Stimulated activated CD8-positive, alpha-beta memory T cell treated with anti-CD3 and anti-CD28 coated beads, Interleukin-4, amount 100 ng/mL, for 24 hours (primary cell): ENCODE results near the gene CNTN6.

ENCODE experiments used
- DNase-seq: peaks from one replicate; pipeline ENCODE4 v3.0.0-alpha.2; 2020; ENCODE audit warnings: low read depth

The CNTN6 gene

DNA sequence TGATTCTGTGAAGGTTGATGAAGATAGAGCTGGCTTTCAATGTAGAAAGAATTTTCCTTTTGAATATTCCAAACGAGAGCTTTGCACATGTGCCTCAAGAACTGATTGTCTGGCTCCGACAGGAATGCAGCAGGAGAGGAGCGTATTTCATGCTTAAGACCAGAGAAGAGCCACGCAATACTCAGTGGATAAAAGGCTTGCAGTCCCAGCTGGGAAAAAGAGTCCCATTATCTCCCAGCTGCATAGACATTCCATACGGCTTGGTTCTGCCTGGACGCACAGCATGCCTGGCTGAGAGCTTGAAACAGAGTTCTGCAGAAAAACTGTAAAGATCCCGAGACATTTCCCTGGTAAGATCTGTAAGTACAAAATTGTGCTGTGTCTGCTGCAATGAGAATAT, at the start of gene CNTN6:
Gene CNTN6, plus strand, starts transcription at position 254 of the 400 bp plus-strand sequence. CDS start 54,985 bp downstream, outside the sequence.
- no peak for DNase-seq

DNA sequence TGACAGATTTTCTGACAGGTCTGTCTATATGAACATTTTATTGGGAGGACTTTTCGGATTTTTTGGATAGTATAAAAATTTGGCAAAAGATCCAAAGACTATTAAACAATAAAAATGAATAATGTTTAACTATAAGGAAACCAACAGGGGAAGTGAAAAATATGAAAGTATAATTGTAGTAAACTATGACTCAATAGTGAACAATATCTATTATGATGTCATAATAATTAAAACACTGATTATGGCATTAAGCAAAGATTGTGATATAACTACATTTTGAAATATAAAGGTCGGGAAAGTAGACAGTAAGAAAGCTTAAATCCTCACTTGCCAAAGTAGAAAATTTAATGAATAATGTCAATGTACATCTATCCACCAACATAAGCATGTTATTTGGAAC, 44.3 kb upstream of the CNTN6 start:
- DNase-seq, result no peak

DNA sequence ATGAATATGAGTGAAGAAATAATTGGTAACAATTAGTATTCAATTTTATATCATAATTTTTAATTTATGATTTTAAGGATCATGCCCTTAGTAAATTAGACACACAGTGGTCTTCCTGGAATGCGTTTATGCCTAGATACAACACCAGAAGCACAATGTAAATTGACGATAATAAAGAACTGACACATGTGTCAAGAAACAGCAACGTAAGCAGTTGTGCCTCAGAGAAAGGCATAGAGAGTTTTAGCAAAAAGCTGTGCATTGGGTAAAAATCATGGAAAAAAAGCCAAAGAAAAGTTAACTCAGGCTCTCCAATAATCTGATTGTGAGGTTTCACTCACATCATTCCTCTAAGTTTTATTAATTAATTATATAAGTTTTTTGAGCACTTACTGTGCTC, 37.0 kb upstream of the CNTN6 start:
- no peak for DNase-seq

DNA sequence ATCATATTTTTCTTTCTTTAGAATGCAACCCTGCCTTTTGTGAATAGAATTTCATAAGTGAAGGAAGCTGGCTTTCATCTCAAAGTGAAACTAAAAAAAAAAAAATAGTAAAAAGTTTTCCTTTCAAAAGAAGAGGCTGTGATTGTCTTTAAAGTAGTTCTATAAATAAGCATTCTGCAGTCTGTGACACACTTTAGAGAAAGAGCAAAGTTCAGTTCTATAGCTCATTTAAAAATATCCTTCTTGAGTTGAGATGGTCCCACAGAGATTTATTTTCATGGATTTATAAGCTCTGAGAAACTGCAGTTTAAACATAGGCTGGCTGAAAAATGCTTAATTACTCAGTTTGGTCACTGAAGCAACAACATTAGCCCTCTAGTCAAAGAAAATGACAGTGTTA, 36.1 kb upstream of the CNTN6 start:
- no peak for DNase-seq

DNA sequence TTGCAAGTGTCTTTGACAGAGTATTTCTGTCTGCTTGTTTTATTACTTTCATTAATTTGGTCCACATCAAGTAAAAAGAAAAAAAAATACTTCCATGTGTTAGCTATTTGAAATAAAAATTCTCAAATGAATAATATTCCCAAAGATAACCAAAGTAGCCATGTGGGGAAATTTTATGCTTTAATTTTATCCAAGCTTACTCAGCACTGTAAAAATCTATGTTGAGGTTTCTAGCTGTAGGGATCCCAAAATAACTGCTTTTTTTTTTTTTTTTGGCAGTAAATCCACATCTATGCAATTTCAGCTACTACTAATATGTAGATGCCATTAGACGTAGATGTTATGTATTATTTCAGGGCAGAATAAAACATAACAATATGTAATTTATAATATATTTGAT, 35.4 kb upstream of the CNTN6 start:
- DNase-seq, result no peak

DNA sequence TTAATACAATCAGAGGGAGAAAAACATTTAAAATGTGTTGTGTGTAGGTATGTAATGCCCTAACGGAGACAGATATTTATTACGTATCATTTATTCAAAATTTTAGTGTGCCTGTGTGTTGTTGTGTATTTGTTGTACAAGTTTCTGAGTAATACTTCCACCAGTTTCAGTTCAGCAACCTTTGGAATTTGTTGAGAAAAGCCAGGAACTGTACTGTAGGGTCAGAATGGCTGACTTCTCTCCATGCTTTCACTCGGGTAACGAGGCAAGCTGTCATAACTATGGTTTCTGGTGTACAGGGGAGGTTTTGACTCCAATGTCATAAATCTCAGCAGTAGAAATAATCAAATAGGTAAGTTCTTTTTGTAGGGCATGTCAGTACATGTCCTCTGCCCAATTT, 23.8 kb upstream of the CNTN6 start:
- DNase-seq, result no peak

DNA sequence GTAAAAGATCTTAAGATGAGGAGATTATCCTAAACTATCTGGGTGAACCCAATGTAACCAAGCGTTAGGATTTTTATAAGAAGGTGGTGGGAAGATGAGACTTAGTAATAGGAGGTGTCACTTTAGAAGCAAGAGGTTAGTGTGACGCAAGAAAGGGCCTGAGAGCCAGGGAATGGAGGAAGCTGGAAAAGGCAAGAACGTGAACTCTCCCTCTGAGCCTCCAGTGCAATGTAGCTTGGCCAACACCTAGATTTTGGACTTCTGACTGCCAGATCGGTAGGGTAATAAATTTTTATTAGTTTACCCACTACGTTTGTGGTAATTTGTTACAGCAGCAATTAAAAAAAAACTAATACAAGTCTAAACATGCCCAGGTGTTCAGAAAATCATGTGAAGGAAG, 20.8 kb upstream of the CNTN6 start:
- no peak for DNase-seq

DNA sequence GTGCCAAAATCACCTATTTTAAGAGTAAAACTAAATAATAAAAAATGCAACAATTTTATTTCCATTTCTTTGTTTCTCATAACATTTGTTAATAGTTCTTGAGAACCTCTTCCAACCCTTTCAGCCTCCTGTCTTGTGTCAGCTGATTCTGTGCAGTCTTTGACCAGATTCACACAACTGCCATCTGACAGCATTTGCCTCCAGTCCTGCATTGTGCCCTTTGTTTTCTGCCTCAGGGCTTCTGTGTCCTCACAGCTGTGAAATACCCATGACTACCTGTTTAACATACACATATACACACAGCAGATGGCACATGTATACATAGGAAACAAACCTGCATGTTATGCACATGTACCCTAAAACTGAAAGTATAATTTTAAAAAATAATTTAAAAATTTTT, 13.2 kb upstream of the CNTN6 start:
- DNase-seq, result no peak

DNA sequence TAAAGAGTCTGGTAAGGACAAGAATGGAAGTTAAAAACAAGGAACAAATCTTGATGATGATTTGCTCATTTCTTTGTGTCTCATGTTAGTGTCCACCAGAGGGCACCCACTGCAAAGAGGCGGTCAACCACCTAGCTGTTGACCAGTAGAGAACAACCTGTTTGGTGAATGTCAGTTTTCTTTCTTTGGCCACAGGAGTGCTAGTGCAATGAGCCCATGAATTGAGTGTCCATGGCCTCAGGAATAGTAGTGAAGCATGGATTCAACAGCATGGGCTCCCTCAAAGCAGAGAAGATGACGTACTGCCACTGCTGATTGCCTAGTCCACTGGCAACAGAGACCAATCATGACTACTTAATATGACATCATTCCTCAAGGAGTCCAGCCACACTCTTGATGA, 10.7 kb upstream of the CNTN6 start:
- DNase-seq, result no peak

DNA sequence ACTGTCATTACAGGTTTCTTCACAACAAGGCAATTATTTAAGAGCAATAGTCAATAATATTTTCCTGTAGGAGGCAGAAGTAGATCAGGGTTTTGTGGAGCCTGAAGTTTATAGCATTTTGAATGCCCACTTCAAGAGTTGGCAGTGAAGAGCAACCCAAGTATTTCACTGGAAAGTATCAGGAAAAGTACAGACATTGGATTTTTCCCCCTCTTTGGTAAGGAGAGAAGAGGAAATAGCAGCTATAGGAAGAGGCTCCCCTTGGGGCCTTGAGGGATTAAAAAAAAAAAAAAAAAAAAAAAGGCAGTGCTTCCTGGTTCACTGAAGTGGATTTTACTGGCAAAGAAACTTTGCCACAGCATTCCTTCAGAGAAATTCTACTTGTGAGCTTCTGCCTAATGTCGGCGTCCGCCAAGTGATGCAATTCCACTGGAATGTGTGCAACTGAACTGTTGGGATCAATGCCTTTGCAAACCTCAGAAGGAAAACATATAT, 5.7 kb upstream of the CNTN6 start:
- DNase-seq, result no peak

DNA sequence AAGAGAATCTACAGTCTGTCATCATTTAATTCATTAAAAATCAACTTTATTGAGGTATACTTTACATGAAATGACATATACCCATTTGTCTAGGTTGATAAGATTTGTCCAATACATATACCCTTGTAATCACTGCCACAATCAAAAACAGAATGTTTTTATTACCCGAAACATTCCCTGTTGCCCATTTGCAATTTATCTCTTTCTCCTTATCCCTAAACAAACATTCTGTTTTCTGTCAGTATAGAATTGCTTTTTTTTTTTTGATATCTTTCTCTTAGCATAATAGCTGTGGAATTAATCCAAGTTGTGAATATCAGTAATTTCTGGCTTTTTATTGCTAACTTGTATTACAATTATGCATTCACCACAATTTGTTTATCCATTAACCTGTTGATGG, 4.3 kb upstream of the CNTN6 start:
- DNase-seq, result no peak

DNA sequence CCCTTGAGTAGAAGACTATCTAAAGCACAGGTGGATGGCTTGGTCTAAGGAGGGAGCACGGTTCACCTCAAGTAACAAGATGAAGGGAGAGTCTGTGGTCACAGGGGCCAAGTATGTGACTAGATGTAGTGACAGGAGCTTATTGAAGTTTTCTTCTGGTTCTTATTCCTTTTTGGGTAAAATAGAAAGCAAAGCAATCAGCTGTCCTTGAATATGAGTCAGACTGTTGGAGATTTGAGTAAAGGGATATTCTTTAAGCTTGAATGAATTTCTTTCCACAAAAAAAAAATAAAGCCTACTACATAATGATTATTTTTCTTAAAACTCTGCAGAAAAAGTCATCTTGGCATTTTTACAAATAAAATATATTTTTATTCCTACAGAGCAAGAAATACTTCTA, 1.5 kb upstream of the CNTN6 start:
- DNase-seq, result no peak

DNA sequence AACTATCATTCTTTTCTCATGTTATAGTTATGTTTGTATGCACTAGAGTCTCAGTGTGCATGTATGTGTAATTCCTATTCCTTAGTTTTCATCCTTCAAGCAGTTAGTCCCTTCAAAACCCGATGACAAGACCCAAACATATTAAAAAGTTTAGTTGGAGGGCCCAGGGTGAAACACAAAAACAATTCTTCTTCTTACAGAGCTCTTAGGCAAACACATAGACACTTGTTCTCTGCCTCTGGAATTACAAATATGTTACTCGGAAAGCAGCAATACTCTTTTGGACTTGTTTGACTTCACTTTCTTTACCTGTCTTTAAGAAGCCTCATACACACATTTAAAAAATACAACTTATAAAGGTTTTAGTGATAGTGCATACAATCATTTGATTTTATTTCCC, 763 bp upstream of the CNTN6 start:
- no peak for DNase-seq

DNA sequence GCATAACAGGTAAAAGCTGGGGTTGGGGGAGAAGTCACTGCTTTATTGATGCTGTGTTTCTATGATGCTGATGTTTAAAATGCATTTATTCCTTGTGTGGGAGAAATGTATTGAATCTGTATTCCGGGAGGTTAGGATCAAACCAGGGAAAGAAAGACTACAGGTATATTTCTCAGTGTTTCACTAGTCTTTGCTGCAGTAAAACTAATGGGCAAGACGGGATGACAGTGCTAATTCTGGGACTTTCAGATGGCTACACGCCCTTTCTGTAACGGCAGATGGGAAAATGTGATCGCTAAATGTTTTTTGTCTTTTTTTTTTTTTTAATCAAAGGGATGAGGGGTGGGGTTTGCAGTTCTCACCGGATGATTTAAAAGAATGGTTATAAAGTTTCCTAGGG, 393 bp downstream of the CNTN6 start:
- no peak for DNase-seq

DNA sequence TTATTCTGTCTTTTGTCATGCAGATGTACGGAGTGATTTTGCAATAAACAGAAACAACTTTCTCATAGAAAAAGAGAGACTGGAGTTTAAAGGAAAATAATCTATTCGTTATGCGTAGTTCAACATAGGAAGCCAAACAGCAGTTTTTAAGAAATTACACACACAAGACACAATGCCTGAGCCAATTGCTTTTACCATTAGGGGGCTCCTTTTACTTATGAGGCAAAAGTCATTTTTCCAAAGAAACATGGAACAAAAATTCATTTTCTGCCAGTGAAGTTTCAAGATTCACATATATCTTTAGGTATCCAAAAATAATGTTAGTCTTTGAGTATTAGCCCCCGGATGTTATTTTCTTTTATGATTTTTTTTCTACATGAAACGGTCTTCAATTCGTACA, 10.7 kb downstream of the CNTN6 start:
- no peak for DNase-seq

DNA sequence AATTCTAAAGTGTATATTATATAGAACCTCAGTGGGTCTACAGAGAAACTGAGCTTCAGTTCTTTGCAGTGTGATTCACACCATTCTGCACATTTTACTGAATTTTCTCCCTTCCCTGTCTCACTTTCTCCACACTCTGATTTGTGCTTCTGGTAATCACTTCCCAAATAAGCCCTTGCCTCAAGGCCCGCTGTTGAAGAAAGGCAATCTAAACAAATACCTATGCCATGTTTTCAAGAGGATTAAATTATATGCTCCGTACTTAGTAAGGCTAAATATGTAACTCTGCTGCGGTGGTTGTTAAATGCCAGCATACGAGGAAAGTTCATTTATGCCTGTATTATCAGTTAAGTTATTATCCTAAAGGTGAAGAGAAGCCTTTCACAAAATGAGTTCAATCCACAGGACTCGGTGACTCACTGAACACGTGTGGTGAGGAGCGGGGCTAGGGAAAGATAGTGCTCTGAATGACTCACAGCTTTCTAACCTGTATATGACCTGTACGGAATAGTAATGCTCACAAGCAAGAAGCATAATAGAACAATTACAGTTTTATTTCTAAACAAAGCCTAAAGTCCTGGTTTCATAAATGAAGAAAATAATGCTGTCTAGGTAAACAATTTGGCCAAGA, 25.1 kb downstream of the CNTN6 start:
- no peak for DNase-seq

DNA sequence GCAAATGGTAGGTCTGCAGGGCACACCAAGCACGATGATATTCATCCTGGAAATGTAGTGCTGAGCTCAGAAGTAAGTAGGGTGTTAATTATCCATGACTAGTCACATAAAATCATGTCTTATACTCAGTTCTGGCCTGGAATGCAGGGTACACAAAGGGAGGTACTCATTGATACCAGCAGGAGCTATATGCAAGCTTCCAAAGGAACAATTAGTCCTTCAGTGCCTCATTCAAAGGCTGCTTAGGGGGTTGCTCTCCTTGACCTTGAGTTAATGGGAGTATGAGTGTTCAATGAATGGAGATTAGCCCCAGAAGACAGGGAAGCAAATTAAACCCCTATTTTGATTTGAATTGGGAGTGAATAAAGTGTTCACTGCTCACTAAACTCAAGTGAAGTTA, 38.3 kb downstream of the CNTN6 start:
- no peak for DNase-seq

DNA sequence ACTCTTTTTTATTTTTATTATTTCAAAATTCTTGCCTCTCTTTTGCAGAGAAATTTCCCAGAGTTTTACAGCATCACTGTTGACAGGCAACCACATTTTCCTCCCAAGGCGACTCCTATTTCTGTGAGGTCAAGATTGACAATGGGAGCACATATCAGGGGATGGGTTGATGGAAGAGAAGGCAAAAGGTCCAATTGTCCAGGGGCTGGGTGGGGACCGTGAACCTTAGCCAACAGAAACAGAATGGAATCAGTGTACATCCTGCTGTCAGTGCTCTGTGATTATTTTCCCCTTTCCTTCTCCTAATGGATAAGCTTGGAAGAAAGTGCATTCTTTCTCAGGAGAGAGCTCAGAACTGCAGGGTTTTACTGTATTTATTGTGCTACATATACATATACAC, 42.4 kb downstream of the CNTN6 start:
- DNase-seq, result no peak

DNA sequence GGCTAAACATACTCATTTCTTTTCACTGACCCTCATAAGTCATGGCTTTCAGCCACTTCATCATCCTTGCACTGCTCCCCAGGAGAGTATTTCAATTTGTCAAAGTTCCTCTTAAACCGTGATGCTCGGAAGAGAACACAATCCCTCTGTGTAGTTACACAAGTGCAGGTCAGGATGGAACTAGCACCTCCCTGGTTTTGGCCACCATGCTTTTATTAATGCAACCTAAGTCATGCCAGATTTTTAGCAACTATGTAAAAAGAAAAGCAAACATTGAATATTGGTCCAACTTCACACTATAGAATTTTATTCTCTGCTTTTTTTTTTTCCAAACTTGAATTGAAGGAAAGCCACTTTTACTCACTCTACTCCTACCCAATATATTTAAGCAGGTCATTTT, 45.2 kb downstream of the CNTN6 start:
- no peak for DNase-seq

DNA sequence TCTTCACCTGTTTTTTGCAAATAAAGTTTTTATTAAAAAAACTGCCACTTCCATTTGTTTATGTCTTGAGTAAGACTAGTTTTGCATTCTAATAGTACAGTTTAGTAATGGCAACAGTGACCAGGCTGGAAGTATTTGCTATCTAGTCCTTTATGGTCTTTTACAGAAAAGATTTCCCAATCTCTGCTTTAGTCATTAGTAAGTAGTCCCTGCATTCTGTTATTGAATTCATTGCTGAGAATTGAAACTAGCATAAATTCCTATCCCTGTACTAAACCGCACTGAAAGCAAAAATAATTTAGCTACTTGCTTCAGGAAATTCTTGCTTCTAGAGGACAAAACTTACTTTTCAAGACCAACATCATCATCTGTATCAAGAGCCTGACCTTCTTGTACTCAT, 46.2 kb downstream of the CNTN6 start:
- no peak for DNase-seq

DNA sequence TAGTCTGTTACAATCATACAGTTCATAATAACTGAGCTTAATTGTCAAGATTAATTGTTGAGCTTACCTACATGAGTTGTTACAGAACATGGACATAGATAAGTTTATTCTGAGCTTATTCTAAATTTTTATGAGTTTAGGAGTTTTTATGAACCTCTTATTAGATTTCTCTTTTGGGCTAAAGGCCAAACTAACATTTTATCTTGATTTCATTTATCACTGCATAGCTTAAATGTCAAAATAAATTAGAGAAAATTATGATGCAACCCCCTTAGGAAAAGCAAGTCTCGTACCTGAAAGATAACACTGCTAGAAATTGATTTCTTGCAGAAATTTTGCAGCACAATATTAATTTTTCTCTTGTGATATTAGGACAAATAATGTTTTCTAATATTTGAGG, 54.5 kb downstream of the CNTN6 start:
- DNase-seq, result no peak

DNA sequence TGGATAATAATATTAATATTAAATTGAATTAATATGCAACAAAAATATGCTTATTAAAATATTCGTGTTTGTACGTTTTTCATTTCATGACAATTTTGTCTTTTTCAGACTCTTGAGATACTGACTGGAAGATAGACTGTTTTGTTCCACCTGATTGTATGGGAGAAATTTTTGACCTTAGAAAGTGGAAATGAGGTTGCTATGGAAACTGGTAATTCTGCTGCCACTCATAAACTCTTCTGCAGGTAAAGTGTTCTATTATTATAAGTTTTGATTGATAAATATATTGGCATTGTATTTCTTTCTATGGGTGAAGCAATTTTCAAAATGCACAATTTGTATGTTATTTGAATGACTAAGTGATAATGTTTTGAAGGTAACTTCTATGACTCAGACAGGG, 55.0 kb downstream of the CNTN6 start:
- DNase-seq, result no peak

DNA sequence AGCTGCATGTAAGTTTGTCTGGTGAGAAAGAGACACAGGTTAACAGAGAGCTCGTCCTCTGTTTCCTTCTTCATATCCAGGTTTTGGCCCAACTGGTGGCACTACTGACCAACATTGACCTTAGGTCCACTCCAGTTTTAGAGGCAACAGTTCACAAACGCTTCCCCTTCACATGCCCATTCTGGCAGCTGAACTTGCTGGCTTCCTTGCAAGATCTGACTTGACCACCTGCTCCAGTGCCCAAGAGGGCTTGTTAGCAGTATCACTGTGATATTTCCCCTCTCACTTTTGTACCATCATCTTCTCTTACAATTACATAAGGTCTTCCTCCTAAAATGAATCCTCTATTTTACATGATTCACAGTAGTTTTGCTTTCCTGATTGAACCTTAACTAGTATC, 71.3 kb downstream of the CNTN6 start:
- no peak for DNase-seq

DNA sequence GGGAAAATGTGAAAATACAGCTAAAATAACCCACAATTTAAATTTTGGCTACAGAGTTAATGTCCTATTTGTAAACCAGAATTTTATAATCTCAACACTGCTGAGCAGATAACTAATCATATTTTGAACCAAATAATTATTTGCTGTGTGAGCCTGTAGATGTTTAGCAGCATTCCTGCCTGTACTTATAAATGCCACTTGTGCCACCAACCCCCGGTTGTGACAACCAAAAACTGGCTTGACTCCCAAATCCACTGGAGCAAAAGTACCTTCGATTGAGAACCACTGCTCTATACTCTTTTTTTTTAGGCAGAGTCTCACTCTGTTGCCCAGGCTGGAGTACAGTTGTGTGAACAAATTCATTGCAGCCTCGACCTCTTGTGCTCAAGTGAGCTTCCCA, 78.5 kb downstream of the CNTN6 start:
- DNase-seq, result no peak

DNA sequence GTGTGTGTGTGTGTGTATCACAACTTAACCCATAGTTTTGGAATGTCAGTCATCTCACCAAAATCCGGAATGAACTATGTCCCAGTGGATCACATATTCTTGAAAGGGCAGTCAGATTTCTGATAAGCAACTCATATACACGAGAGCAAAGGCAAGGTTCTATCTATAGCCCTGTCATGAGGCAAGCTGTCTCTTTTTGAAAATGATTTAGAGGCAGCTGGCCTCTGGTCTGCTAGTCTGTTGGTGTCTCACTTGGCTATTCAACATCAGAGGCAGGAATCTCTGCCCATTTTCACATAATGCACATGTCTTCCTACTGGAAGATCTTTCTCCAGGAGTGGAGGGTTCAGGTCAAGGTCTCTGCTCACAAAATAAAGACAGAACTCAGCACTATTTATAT, 79.8 kb downstream of the CNTN6 start:
- DNase-seq, result no peak
